Stimulated activated CD8-positive, alpha-beta memory T cell treated with anti-CD3 and anti-CD28 coated beads, Interleukin-7, amount 100 ng/mL, for 48 hours (primary cell): ENCODE measurements around the gene KNTC1.
A peak's percentile ranks its signal among the peaks of the same experiment; 100 is the strongest.
"Not testable (repeated sequence)": the region's sequence is repeated elsewhere in the genome, so short reads cannot be mapped to it uniquely, and the experiment has no call there.

ENCODE experiments used
- DNase-seq, 2 donors: peaks; one replicate each; pipeline ENCODE4 v3.0.0-alpha.2; 2020; ENCODE audit warnings: low read depth in 1 of 2; ENCODE audit errors: extremely low read depth in 1 of 2

Gene KNTC1

GRCh38 chr12:122526683-122527477 is at the start of gene KNTC1, which contains the start of gene RSRC2:
Gene KNTC1, plus strand, starts transcription at chr12:122527249. Its CDS starts 2,815 bp downstream, at chr12:122530064.
Gene RSRC2, minus strand, starts transcription at chr12:122526936. Its CDS starts 83 bp downstream, at chr12:122526853.
- peak; percentile 89 to 99 for DNase-seq

DNA sequence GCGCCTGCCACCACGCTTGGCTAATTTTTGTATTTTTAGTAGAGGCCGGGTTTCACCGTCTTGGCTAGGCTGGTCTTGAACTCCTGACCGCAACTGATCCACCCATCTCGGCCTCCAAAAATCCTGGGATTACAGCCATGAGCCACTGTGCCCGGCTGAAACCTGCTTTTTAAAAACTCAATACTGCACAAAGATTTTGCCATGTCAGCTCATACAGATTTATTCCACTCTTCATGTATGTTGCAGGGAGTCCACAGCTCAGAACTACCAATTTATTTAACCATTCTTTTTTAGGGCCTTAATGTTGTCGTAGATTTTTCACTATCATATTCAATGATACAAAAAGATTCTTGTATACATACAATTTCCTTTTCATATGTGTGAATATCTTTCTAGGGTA is 46.3 kb upstream of the KNTC1 start:
- no peak for DNase-seq

DNA sequence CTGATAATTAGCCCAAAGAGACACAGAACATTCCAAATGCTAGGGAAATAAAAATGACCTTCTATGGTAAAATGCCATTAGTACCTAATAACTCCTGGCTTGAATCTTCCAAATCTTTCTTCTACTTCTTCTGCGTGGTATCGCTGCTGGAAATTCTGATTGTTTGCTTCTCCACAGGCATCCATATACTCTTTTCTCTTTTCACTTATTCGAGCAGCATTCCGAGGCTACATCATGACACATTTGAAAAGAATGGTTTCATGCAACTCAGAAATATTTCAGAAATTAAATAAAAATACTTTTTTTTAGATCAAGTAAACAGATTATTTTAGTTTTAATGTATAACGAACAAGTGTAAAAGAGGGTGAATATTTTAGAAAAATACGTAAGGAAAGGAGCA is 45.2 kb upstream of the KNTC1 start:
- no peak for DNase-seq

DNA sequence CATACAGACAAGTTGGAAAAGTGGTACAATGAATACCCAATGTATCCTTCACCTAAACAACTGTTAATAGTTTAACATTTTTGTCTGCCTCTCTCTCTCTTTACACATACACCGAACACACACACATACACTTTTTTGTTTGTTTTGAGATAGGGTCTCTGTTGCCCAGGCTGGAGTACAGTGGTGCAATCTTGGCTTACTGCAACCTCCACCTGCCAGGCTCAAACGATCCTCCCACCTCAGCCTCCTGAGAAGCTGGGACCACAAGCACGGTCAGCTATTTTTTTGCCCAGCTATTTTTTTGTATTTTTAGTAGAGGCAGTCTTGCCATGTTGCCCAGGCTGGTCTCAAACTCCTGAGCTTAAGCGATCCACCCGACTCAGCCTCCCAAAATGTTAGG is 43.1 kb upstream of the KNTC1 start:
- no peak for DNase-seq

DNA sequence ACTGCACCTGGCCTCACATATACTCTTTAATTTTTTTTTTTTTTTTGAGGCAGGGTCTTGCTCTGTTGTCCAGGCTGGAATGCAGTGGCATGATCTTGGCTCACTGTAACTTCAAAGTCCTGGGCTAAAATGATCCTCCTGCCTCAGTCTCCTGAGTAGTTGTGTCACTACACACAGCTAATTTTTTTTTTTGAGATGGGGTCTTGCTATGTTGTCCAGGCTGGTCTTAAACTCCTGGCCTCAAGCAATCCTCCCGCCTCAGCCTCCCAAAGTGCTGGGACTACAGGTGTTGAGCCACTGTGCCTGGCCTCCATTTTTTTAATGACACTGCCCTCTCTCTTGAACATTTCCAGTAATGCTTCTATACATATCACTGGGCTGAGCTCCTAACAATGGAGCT is 42.7 kb upstream of the KNTC1 start:
- DNase-seq, result not testable (repeated sequence)

DNA sequence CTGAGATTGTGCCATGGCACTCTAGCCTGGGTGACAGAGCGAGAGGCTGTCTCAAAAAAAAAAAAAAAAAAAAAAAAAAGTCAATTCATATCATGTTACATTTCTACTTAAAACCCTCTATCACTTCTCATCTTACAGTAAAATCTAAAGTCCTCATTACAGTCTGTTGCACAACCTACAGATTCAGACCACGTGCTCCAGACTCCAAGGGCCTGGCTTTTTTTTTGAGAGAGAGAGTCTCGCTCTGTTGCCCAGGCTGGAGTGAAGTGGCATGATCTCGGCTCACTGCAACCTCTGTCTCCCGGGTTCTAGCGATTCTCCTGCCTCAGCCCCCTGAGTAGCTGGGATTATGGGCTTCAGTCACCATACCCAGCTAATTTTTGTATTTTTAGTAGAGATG is 40.7 kb upstream of the KNTC1 start:
- not testable (repeated sequence) for DNase-seq

GRCh38 chr12:122486805-122487426 is 40.1 kb upstream of the KNTC1 start:
- DNase-seq, result no peak

- DNase-seq, result not testable (repeated sequence)
Observed at GRCh38 chr12:122487807-122488206, 39.2 kb upstream of the KNTC1 start.

- DNase-seq, result no peak
Observed at GRCh38 chr12:122489038-122489437, 38.0 kb upstream of the KNTC1 start.

DNA sequence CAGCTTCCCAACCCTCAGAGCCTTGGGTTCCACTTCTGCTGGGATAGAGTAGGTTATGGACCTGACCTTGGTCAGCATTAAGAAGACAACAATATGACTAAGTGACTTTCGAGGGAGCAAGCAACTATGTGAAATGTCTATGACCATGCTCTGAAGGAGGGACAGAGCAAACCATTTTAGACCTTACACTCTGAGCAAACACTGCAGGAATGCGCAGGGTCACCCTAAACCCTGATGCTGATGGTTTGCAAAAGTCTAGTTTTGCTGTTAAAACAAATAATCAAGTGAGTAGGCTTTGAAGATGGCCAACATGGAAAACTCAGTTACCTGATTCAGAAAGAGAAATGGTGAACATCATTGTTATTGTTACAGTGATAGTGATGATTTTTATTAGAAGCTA is 35.1 kb upstream of the KNTC1 start:
- DNase-seq, result no peak

DNA sequence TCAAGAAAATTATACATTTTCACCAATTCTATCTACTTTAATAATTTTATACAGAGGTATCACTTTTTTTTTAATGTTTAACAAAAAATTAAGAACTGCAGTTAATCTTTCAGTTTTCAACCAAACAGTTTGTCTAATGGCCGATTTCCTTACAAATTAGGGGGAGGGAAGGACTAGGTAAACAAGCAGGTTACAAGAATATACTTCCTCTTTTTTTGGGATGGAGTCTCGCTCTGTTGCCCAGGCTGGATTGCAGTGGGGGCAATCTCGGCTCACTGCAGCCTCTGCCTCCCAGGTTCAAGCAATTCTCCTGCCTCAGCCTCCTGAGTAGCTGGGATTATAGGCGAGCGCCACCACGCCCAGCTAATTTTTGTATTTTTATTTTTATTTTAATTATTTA is 33.8 kb upstream of the KNTC1 start:
- DNase-seq, result not testable (repeated sequence)

- no peak for DNase-seq
Observed at GRCh38 chr12:122495258-122495657, 31.8 kb upstream of the KNTC1 start.

DNA sequence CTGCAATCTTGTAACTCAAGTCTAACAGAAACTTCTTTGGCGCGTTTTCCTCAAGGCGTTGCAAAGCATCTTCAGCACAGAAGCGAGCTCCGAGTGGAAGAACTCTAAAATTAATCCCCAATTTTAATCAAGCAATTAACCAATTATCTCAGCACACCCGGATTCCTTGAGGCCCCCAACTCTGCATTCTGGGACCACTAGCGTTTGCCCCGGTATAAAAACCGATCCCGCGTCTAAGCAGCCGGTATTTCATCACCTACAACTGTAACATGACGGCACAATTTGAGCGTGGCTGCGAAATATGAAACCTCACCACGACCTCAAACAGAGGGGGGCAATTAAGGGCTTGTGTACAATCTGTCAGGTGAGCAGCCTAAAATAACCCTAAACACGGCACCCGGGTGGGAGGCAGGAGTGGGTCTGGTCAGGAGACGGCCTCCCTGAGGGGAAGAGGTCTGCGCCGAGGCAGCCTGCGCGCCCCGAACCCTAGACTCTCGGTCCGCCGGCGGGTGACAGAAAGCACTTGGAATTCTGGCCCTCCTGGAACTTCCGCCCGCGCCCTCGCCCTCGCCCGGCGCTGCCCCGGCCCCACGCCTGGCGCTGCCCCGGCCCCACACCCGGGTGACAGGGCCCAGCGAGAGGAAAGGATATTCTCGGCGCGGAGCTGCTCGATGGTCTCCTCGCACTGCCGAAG is 26.9 kb upstream of the KNTC1 start:
- peak; percentile 2 to 16 for DNase-seq

- DNase-seq, result peak; percentile 93 to 96
Observed at GRCh38 chr12:122500685-122501488, 26.2 kb upstream of the KNTC1 start, which contains the start of gene ZCCHC8. Gene ZCCHC8, minus strand, starts transcription at chr12:122500932. Its CDS starts 92 bp downstream, at chr12:122500840.

- DNase-seq, result no peak
Observed at GRCh38 chr12:122501489-122501989, 25.5 kb upstream of the KNTC1 start.

- DNase-seq, result no peak
Observed at GRCh38 chr12:122503147-122503751, 23.8 kb upstream of the KNTC1 start.

DNA sequence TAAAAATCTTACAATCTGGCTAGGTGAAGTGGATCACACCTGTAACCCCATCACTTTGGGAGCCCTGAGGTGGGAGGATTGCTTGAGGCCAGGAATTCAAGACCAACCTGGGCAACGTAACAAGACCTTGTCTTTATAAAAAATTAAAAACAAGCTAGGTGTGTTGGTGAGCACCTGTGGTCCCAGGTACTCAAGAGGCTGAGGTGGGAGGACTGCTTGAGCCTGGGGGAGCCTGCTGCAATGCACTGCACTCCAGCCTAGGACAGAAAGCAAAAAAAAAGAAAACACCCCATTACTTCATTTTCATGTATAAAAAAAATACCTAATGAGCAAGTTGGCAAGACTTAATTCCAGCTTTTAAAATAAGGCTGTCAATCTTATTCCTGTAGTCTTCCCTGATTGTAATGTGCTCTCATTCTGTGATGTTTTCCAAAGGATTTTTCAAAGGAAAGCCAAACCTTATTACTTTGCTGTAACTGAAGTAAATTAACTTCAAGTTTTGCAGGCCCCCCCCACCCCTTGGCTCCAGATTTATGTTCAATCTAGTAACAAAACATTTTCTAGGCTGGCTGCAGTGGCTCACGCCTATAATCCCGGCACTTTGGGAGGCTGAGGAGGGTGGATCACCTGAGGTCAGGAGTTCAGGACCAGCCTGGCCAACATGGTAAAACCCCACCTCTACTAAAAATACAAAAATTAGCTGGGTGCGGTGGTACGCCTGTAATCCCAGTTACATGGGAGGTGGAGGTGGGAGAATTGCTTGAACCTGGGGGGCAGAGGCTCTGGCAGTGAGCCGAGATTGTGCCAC is 23.1 kb upstream of the KNTC1 start:
- no peak for DNase-seq

DNA sequence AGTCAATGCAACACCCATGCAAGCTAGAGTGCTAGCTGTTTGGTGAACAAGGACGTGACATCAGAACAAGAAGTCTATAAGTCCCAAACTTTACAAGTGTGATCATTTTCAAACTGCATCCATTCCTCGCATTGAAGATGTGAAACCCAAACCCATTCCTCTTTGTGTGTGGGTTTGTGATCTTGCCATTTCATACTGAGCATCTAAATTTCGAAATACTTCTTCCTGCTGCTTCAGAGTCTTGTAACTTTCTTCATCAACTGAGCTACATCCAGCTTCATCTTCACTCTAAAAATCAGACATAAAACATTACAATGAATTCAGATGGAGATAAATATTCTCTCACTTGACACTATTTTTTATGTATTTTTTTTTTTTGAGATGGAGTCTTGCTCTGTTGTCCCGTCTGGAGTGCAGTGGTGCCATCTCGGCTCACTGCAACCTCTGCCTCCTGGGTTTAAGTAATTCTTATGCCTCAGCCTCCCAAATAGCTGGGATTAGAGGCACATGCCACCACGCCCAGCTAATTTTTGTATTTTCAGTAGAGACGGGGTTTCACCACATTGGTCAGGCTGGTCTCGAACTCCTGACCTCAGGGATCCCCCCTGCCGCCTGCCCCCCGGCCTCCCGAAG is 21.5 kb upstream of the KNTC1 start:
- no peak for DNase-seq

DNA sequence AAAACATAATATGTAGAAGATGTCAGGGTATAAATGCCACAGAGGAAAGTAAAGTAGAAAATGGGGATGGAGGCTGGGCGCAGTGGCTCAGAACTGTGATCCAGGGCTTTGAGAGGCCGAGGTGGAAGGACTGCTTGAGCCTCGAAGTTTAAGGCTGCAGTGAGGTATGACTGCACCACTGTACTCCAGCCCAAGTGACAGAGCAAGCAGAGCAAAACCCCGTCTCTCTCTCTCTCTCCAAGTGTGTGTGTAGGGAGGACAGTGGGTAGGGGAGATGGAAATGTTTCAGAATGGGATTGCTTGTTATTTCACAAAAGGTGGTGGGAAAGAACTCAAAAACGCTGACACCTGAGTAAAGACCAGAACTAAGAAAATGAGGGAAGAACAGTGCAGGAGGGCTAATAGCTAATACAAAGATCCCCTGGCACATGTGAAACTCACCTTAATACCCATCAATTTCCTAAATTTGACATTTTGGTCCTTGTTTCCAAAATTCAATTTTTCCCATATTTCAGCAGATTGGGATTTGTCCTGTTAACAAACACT is 20.6 kb upstream of the KNTC1 start:
- DNase-seq, result no peak
